Chondrocyte (in vitro differentiated cells): ENCODE measurements around the gene ATP1B2. TPM values are rescaled to one million over a fixed set of nuclear protein-coding genes. Genes with fewer than 3 reads are reported as not detected.
A peak's percentile ranks its signal among the peaks of the same experiment; 100 is the strongest.
"Not testable (repeated sequence)": the region's sequence is repeated elsewhere in the genome, so short reads cannot be mapped to it uniquely, and the experiment has no call there.

Source experiments
- DNase-seq: peaks from one replicate; pipeline ENCODE4 v3.0.0; 2021; ENCODE audit warnings: mixed read lengths, low spot score
- H3K27ac Mint-ChIP-seq: one replicate; pipeline ENCODE4 v1.8.0; 2021; ENCODE audit warnings: mild to moderate bottlenecking, moderate library complexity, mixed read lengths; ENCODE audit not compliant: unreplicated experiment
- H3K27me3 Mint-ChIP-seq: 2 replicates; pipeline ENCODE4 v1.8.0; 2021; ENCODE audit warnings: low read depth, mixed read lengths
- H3K36me3 Mint-ChIP-seq: 2 replicates; pipeline ENCODE4 v1.8.0; 2021; ENCODE audit warnings: low read depth, mixed read lengths
- H3K4me1 Mint-ChIP-seq: 2 replicates; pipeline ENCODE4 v1.8.0; 2021; ENCODE audit warnings: low read depth, mild to moderate bottlenecking, mixed read lengths
- H3K4me3 Mint-ChIP-seq: one replicate; pipeline ENCODE4 v1.8.0; 2021; ENCODE audit warnings: mild to moderate bottlenecking, moderate library complexity, mixed read lengths; ENCODE audit not compliant: unreplicated experiment
- H3K9me3 Mint-ChIP-seq: 2 replicates; pipeline ENCODE4 v1.8.0; 2021; ENCODE audit warnings: low read depth, mixed read lengths
- CTCF ChIP-seq: fragments of 200-600 bp; sonication (generic); IDR thresholded peaks from 2 replicates; pipeline ENCODE4 v1.5.0; 2021; ENCODE audit warnings: antibody characterized with exemption, mild to moderate bottlenecking, moderate library complexity
- total RNA-seq: library from RNA; stranded (reverse); gene quantifications from 3 replicates; pipeline ENCODE4 v1.2.1, GENCODE V29; 2021

ATP1B2 gene
- total RNA-seq, 1 donor from 2014 or later, result 0.90 TPM

- no peak overlapping the region for H3K27ac Mint-ChIP-seq
- H3K9me3 Mint-ChIP-seq, result no peaks in the 10 kb centered on the region
These were observed 27.1 kb upstream of the ATP1B2 start for GRCh38 chr17:7623661-7624060.

GRCh38 chr17:7625749-7626148, 25.0 kb upstream of the ATP1B2 start:
- Mint-ChIP-seq H3K4me1 (peaks cover 14% of the 10 kb centered on the region), H3K4me3 (peak overlapping the region; percentile 16)
- DNase-seq, H3K27me3 Mint-ChIP-seq, H3K27ac Mint-ChIP-seq, H3K36me3 Mint-ChIP-seq, H3K9me3 Mint-ChIP-seq: not testable (repeated sequence)

More at GRCh38 chr17:7623661-7624060, 27.1 kb upstream of the ATP1B2 start:
- Mint-ChIP-seq H3K4me3 (no peak overlapping the region), H3K36me3 (peaks cover 2% of the 10 kb centered on the region), H3K27me3 (no peaks in the 10 kb centered on the region), H3K4me1 (peaks cover 14% of the 10 kb centered on the region)
- no peak for TF ChIP-seq CTCF
- DNase-seq, result no peak

GRCh38 chr17:7626307-7626706, 24.4 kb upstream of the ATP1B2 start:
- Mint-ChIP-seq H3K27ac (no peak overlapping the region), H3K4me1 (peaks cover 14% of the 10 kb centered on the region), H3K9me3 (no peaks in the 10 kb centered on the region), H3K36me3 (peaks cover 2% of the 10 kb centered on the region), H3K4me3 (peak overlapping the region; percentile 89), H3K27me3 (no peaks in the 10 kb centered on the region)
- DNase-seq, result no peak
- no peak for TF ChIP-seq CTCF

- no peak for DNase-seq
- H3K36me3 Mint-ChIP-seq, result peaks cover 2% of the 10 kb centered on the region
- peak overlapping the region; percentile 89 for H3K4me3 Mint-ChIP-seq
- no peaks in the 10 kb centered on the region for H3K27me3 Mint-ChIP-seq
- TF ChIP-seq CTCF, result no peak
- peaks cover 14% of the 10 kb centered on the region for H3K4me1 Mint-ChIP-seq
- peak overlapping the region; percentile 93 for H3K27ac Mint-ChIP-seq
- no peaks in the 10 kb centered on the region for H3K9me3 Mint-ChIP-seq
These were observed 23.8 kb upstream of the ATP1B2 start for GRCh38 chr17:7626956-7627249.

GRCh38 chr17:7627250-7628121, 23.2 kb upstream of the ATP1B2 start, which contains the start of gene SAT2:
SAT2 (minus strand) TSS chr17:7627821; CDS start chr17:7627635, 186 bp downstream.
- TF ChIP-seq CTCF, result no peak
- peaks cover 2% of the 10 kb centered on the region for H3K36me3 Mint-ChIP-seq

More at GRCh38 chr17:7627250-7628121, 23.2 kb upstream of the ATP1B2 start, which contains the start of gene SAT2:
- H3K27me3 Mint-ChIP-seq, result no peaks in the 10 kb centered on the region
- H3K9me3 Mint-ChIP-seq, result no peaks in the 10 kb centered on the region
- H3K4me1 Mint-ChIP-seq, result peaks cover 14% of the 10 kb centered on the region
- peak within 1 kb of the TSS; percentile 93 for H3K27ac Mint-ChIP-seq
- H3K4me3 Mint-ChIP-seq, result peak within 1 kb of the TSS; percentile 89
- DNase-seq, result peak; percentile 97
